Transverse colon (tissue), 4 donors: Measurements from ENCODE around the gene NRP1. TPM values are rescaled to one million over a fixed set of nuclear protein-coding genes. Genes with fewer than 3 reads are reported as not detected.
"Not testable (repeated sequence)": the region's sequence is repeated elsewhere in the genome, so short reads cannot be mapped to it uniquely, and the experiment has no call there.

Experiments
- DNase-seq: peaks from one replicate; pipeline ENCODE4 v3.0.0-alpha.2; 2019
- H3K27ac ChIP-seq, 4 donors: fragments of 200-600 bp; sonication (generic); 2 replicates each; pipeline ENCODE4 v1.5.1; 2016 to 2018; ENCODE audit warnings: inconsistent platforms in 4 of 4
- H3K27me3 ChIP-seq: fragments of 200-600 bp; sonication (generic); 2 replicates; pipeline ENCODE4 v1.5.1; 2017; ENCODE audit warnings: inconsistent platforms
- H3K36me3 ChIP-seq, 4 donors: fragments of 200-600 bp; sonication (generic); 2 replicates each; pipeline ENCODE4 v1.5.1; 2017 to 2019; ENCODE audit warnings: inconsistent platforms in 4 of 4
- H3K4me1 ChIP-seq, 4 donors: fragments of 200-600 bp; sonication (generic); 2 replicates each; pipeline ENCODE4 v1.5.1; 2017 to 2020; ENCODE audit warnings: inconsistent platforms in 4 of 4
- H3K4me3 ChIP-seq, 4 donors: fragments of 200-600 bp; sonication (generic); 1 replicate in 1 of 4; 2 replicates in 3 of 4; pipeline versions ENCODE4 v1.5.1 to v1.6.1; 2017 to 2019; ENCODE audit warnings: inconsistent platforms in 4 of 4
- H3K9me3 ChIP-seq, 2 donors: fragments of 200-600 bp; sonication (generic); 2 replicates each; pipeline ENCODE4 v1.5.1; 2017 to 2019; ENCODE audit warnings: inconsistent platforms in 2 of 2
- EP300 ChIP-seq: sonication (generic); formaldehyde crosslinking; IDR thresholded peaks from one replicate; pipeline ENCODE4 v1.6.1; 2017; ENCODE audit warnings: antibody characterized with exemption, low read depth
- POLR2A ChIP-seq: fragments of 450-650 bp; IDR thresholded peaks from one replicate; pipeline ENCODE4 v1.6.1; 2016; ENCODE audit warnings: antibody characterized with exemption, mild to moderate bottlenecking, moderate library complexity
- POLR2AphosphoS5 ChIP-seq, 3 donors: sonication (generic); formaldehyde crosslinking; IDR thresholded peaks; one replicate each; pipeline ENCODE4 v1.6.1; 2016; ENCODE audit warnings: antibody characterized with exemption in 3 of 3
- WGBS, 2 donors: methylation state at CpG; one replicate each; pipeline ENCODE4 v1.1.5; 2018; ENCODE audit warnings: low coverage in 1 of 2; 5-methylcytosine and 5-hydroxymethylcytosine counted together
- in situ Hi-C, 4 donors: fragments of 200-750 bp; cut with MboI; loops; one replicate each; pipeline versions ENCODE4 v1.15.0 to v1.15.1; 2017; ENCODE audit warnings: low sequenced_read_pairs in 3 of 4, low pct_ligation_motif_present in 1 of 4, low pct_unique_long_range_greater_than_20kb in 1 of 4
- intact Hi-C: fragments of 100-400 bp; cut with DNase I; formaldehyde crosslinking; loops from one replicate; pipeline ENCODE4 v1.15.1; 2023; ENCODE audit warnings: low total_unique reads
- total RNA-seq, 4 donors: library from RNA; depleted of rRNA; stranded (reverse); fragments of >200 nt; gene quantifications; one replicate each; pipeline ENCODE4 v1.1.0, GENCODE V29; 2016
- TF ChIP-seq, protein P1 (sequence below), 5 experiments: fragments of 200-600 bp in 3 of 5; fragments of 450-650 bp in 2 of 5; sonication (generic) in 3 of 5; IDR thresholded peaks; 1 replicate in 2 of 5; 2 replicates in 3 of 5; pipeline ENCODE4 v1.5.1; 2016 to 2017; ENCODE audit warnings: antibody characterized with exemption in 5 of 5, inconsistent platforms in 3 of 5, mild to moderate bottlenecking in 2 of 5, moderate library complexity in 1 of 5

NRP1 gene
- total RNA-seq, 4 donors from 2014 or later = 14.1 to 35.5 (median 19.5) TPM

- Histone ChIP-seq H3K4me3 (no peak overlapping the region), H3K27ac (peak overlapping the region in 1 of 4 donors; percentile 9), H3K27me3 (no peaks in the 10 kb centered on the region), H3K36me3 (no peaks in the 10 kb centered on the region), H3K4me1 (peaks cover 0 to 13% (median 9%) of the 10 kb centered on the region in 4 donors), H3K9me3 (no peaks in the 10 kb centered on the region)
- intact Hi-C loops = no loop called here
- in situ Hi-C loops = no loop called here
- WGBS, 2 donors = 61 to 63% methylated on average over 6 to 9 of the region's 9 CpGs
- TF ChIP-seq, protein P1, sequence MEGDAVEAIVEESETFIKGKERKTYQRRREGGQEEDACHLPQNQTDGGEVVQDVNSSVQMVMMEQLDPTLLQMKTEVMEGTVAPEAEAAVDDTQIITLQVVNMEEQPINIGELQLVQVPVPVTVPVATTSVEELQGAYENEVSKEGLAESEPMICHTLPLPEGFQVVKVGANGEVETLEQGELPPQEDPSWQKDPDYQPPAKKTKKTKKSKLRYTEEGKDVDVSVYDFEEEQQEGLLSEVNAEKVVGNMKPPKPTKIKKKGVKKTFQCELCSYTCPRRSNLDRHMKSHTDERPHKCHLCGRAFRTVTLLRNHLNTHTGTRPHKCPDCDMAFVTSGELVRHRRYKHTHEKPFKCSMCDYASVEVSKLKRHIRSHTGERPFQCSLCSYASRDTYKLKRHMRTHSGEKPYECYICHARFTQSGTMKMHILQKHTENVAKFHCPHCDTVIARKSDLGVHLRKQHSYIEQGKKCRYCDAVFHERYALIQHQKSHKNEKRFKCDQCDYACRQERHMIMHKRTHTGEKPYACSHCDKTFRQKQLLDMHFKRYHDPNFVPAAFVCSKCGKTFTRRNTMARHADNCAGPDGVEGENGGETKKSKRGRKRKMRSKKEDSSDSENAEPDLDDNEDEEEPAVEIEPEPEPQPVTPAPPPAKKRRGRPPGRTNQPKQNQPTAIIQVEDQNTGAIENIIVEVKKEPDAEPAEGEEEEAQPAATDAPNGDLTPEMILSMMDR (IDR thresholded peaks at IDR 0.05) = no peak
- TF ChIP-seq POLR2A = no peak
- no peak for TF ChIP-seq EP300
- TF ChIP-seq POLR2AphosphoS5 (IDR thresholded peaks at IDR 0.05) = no peak
- no peak for DNase-seq
These were observed 33.2 kb downstream of the NRP1 start for GRCh38 chr10:33301097-33301789.

DNA sequence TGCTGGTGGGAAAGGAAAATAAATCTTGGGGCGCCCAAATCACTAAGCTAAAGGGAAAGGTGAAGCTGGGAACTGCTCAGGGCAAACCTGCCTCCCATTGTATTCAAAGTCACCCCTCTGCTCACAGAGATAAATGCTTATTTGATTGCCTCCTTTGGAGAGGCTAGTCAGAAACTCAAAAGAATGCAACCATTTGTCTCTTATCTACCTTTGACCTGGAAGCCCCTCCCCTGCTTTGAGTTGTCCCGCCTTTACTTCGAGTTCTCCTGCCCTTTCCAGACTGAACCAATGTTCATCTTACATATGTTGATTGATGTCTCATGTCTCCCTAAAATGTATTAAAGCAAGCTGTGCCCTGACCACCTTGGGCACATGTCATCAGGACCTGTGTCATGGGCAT is 33.9 kb downstream of the NRP1 start:
- H3K27me3 ChIP-seq, H3K36me3 ChIP-seq, H3K9me3 ChIP-seq, H3K4me3 ChIP-seq, in situ Hi-C loops, intact Hi-C loops, DNase-seq, H3K27ac ChIP-seq: not testable (repeated sequence)
- H3K4me1 ChIP-seq = peaks cover 0 to 13% (median 9%) of the 10 kb centered on the region in 4 donors
- WGBS, 2 donors = 77 to 80% methylated on average over 3 of the region's 3 CpGs

DNA sequence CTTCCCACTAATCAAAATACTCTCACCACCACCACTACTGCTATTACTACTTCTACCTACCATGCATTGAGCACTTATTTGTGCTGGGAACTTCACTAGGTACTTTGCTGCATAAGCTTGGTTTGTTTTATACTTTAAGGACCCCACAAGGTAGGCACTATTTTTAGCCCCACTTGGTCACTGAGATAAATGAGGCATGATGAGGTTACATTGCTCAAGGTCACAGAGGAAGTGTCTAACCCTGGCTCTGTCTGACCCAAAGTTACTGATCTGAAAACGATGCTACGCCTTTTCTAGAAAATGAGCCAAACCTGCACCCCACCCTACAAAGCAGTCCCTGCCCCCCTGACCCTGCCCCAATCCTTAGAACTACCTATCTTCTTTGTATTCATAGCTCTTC is 35.6 kb downstream of the NRP1 start:
- H3K4me3 ChIP-seq = no peak overlapping the region
- H3K27me3 ChIP-seq = no peaks in the 10 kb centered on the region
- no peak for DNase-seq
- peak overlapping the region in 1 of 4 donors; percentile 11 for H3K27ac ChIP-seq
- WGBS, 2 donors = 83 to 100% methylated on average over 2 of the region's 2 CpGs
- peaks cover 0 to 13% (median 9%) of the 10 kb centered on the region in 4 donors for H3K4me1 ChIP-seq
- H3K9me3 ChIP-seq = no peaks in the 10 kb centered on the region
- in situ Hi-C loops (no loop called here), intact Hi-C loops (no loop called here)
- no peaks in the 10 kb centered on the region for H3K36me3 ChIP-seq
- TF ChIP-seq POLR2A = no peak
- TF ChIP-seq POLR2AphosphoS5 (IDR thresholded peaks at IDR 0.05) = no peak
- TF ChIP-seq EP300 = no peak
- TF ChIP-seq, protein P1 (IDR thresholded peaks at IDR 0.05) = no peak

DNA sequence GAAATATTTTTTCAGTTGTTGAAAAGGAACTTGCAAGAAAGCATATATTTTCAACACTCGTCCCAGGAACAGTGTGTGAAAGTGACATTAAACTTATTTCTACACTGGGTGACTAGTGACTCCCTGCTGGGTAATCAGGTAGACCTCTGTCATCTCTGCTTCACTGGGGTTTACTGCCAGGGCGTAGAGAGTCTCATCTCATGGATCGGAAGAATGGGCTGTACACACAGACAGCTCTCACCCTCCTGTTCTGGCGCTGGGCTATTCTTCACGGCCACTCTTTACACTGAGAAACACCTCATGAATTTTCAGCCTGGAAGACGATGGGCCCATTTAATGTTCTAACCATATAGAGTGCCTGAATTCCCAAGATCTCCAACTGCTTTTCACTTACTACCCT is 36.4 kb downstream of the NRP1 start:
- WGBS, 2 donors = 83 to 87% methylated on average over 2 to 6 of the region's 6 CpGs
- Histone ChIP-seq H3K27ac (no peak overlapping the region), H3K4me3 (no peak overlapping the region), H3K4me1 (peaks cover 0 to 13% (median 9%) of the 10 kb centered on the region in 4 donors), H3K27me3 (no peaks in the 10 kb centered on the region), H3K9me3 (no peaks in the 10 kb centered on the region), H3K36me3 (no peaks in the 10 kb centered on the region)
- in situ Hi-C loops = no loop called here
- intact Hi-C loops = no loop called here
- TF ChIP-seq POLR2AphosphoS5 (IDR thresholded peaks at IDR 0.05) (no peak), POLR2A (no peak), EP300 (no peak)
- TF ChIP-seq, protein P1 (IDR thresholded peaks at IDR 0.05) = no peak
- no peak for DNase-seq

- Histone ChIP-seq H3K9me3 (no peaks in the 10 kb centered on the region), H3K27me3 (no peaks in the 10 kb centered on the region), H3K4me1 (peaks cover 0 to 6% (median 2%) of the 10 kb centered on the region in 4 donors), H3K4me3 (no peak overlapping the region), H3K36me3 (no peaks in the 10 kb centered on the region), H3K27ac (no peak overlapping the region)
- in situ Hi-C loops = no loop called here
- 68 to 83% methylated on average over 1 to 2 of the region's 2 CpGs for WGBS, 2 donors
- intact Hi-C loops = no loop called here
- no peak for DNase-seq
- TF ChIP-seq POLR2AphosphoS5 (IDR thresholded peaks at IDR 0.05) (no peak), POLR2A (no peak), EP300 (no peak)
- TF ChIP-seq, protein P1 (IDR thresholded peaks at IDR 0.05) = no peak
These were observed 38.6 kb downstream of the NRP1 start for GRCh38 chr10:33295851-33296250.
